PC-9 (cell line): Measurements from ENCODE around the gene NELFA. TPM values are rescaled to one million over a fixed set of nuclear protein-coding genes. Genes with fewer than 3 reads are reported as not detected.

Source experiments
- BruUV-seq: library from RNA; stranded (reverse); fragments of 400-500 nt; replicated peaks from 2 replicates; lab custom pipeline; 2021; lab: Mats Ljungman, UMichigan
- CTCF ChIA-PET: fragments of 300-600 bp; sonication (Branson Sonifier 250); formaldehyde crosslinking; loops from one replicate; lab custom pipeline; 2022; ENCODE audit warnings: antibody characterized with exemption; lab: Charles Lee
- POLR2A ChIA-PET: fragments of 300-600 bp; sonication (Branson Sonifier 250); formaldehyde crosslinking; loops from one replicate; lab custom pipeline; 2022; ENCODE audit warnings: antibody characterized with exemption; ENCODE audit not compliant: unreplicated experiment; lab: Charles Lee
- DNase-seq, 2 experiments: peaks; one replicate each; pipeline versions ENCODE4 v3.0.0 to v3.0.0-alpha.2; 2015 to 2022; ENCODE audit warnings: mixed read lengths in 1 of 2
- H2AFZ ChIP-seq: fragments of 200-600 bp; sonication (generic); 2 replicates; pipeline ENCODE4 v1.8.1; 2017; ENCODE audit warnings: antibody characterized with exemption
- H3F3A ChIP-seq: fragments of 200-600 bp; sonication (generic); 2 replicates; pipeline ENCODE4 v1.8.1; 2017; ENCODE audit warnings: antibody characterized with exemption, mild to moderate bottlenecking, low read depth; ENCODE audit not compliant: insufficient read depth
- H3K27ac ChIP-seq: fragments of 200-600 bp; sonication (generic); 2 replicates; pipeline ENCODE4 v1.6.1; 2016; ENCODE audit warnings: mixed run types
- H3K27me3 ChIP-seq: fragments of 200-600 bp; sonication (generic); 2 replicates; pipeline ENCODE4 v1.6.1; 2016; ENCODE audit warnings: low read depth, mixed run types; ENCODE audit not compliant: insufficient read depth
- H3K36me3 ChIP-seq: fragments of 200-600 bp; sonication (generic); 2 replicates; pipeline ENCODE4 v1.6.1; 2016; ENCODE audit warnings: low read depth, mixed run types
- H3K4me1 ChIP-seq: fragments of 200-600 bp; sonication (generic); replicated peaks from 2 replicates; pipeline ENCODE4 v1.6.1; 2016; ENCODE audit warnings: mixed run types; ENCODE audit not compliant: insufficient read depth
- H3K4me2 ChIP-seq: fragments of 200-600 bp; sonication (generic); 2 replicates; pipeline ENCODE4 v1.6.1; 2017; ENCODE audit warnings: mixed run types
- H3K4me3 ChIP-seq: fragments of 200-600 bp; sonication (generic); 2 replicates; pipeline ENCODE4 v1.6.1; 2016; ENCODE audit warnings: mixed run types
- H3K79me2 ChIP-seq: fragments of 200-600 bp; sonication (generic); 2 replicates; pipeline ENCODE4 v1.6.1; 2017; ENCODE audit warnings: low read depth, mixed run types
- H3K9me2 ChIP-seq: fragments of 200-600 bp; sonication (generic); 2 replicates; pipeline ENCODE4 v1.8.1; 2017; ENCODE audit warnings: mild to moderate bottlenecking; ENCODE audit not compliant: insufficient read depth
- H3K9me3 ChIP-seq: fragments of 200-600 bp; sonication (generic); 2 replicates; pipeline ENCODE4 v1.8.1; 2016; ENCODE audit warnings: low read depth; ENCODE audit not compliant: insufficient read depth
- H4K20me1 ChIP-seq: fragments of 200-600 bp; sonication (generic); 2 replicates; pipeline ENCODE4 v1.8.1; 2017; ENCODE audit not compliant: insufficient read depth
- EZH2 ChIP-seq: fragments of 200-600 bp; sonication (generic); IDR thresholded peaks from 2 replicates; pipeline ENCODE4 v1.8.0; 2017; ENCODE audit warnings: antibody characterized with exemption, low read depth
- intact Hi-C: fragments of 100-400 bp; cut with micrococcal nuclease; formaldehyde crosslinking; loops from one replicate; pipeline ENCODE4 v1.10.0; 2022; ENCODE audit not compliant: unreplicated experiment
- total RNA-seq: library from RNA; stranded (reverse); gene quantifications from 2 replicates; pipeline ENCODE4 v1.2.3, GENCODE V29; 2021
- TF ChIP-seq, protein P1 (sequence below): fragments of 200-600 bp; sonication (generic); conservative IDR thresholded peaks from 2 replicates; pipeline ENCODE4 v1.6.1; 2017; ENCODE audit warnings: mixed run types, antibody characterized with exemption, mild to moderate bottlenecking, moderate library complexity

The NELFA gene
- total RNA-seq, 1 experiment from 2014 or later: 52.4 TPM

DNA sequence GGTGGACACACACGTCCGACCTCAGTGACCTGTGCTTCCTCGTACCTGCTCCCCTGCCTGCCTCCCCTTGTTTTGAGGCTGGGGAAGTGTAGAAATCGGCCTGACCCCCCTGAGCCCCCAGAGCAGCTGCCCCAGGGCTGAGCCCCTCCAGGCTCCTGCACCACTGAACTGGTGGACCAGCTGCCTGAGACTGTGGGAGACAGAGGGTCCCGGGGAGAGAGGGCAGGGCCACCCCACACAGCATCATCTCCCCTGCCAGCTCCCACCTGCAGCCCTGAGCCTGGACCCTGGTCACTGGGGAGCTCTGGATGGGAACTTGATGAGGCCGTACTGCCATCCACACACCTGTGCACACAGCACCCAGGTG is 35.3 kb upstream of the NELFA start:
- H3K4me3 ChIP-seq: no peak overlapping the region
- no TSS peak for BruUV-seq
- H4K20me1 ChIP-seq: peaks cover 3% of the 10 kb centered on the region; the same call in 1 of the 2 replicates
- H3K9me2 ChIP-seq: no peaks in the 10 kb centered on the region
- no peak overlapping the region for H3K27ac ChIP-seq
- no peak for TF ChIP-seq EZH2
- TF ChIP-seq, protein P1, sequence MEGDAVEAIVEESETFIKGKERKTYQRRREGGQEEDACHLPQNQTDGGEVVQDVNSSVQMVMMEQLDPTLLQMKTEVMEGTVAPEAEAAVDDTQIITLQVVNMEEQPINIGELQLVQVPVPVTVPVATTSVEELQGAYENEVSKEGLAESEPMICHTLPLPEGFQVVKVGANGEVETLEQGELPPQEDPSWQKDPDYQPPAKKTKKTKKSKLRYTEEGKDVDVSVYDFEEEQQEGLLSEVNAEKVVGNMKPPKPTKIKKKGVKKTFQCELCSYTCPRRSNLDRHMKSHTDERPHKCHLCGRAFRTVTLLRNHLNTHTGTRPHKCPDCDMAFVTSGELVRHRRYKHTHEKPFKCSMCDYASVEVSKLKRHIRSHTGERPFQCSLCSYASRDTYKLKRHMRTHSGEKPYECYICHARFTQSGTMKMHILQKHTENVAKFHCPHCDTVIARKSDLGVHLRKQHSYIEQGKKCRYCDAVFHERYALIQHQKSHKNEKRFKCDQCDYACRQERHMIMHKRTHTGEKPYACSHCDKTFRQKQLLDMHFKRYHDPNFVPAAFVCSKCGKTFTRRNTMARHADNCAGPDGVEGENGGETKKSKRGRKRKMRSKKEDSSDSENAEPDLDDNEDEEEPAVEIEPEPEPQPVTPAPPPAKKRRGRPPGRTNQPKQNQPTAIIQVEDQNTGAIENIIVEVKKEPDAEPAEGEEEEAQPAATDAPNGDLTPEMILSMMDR: no peak
- peaks cover 25% of the 10 kb centered on the region for H3K4me1 ChIP-seq
- H2AFZ ChIP-seq: no peak overlapping the region
- H3K9me3 ChIP-seq: no peaks in the 10 kb centered on the region
- ChIA-PET CTCF (no interaction called here), POLR2A (no interaction called here)
- H3K36me3 ChIP-seq: no peaks in the 10 kb centered on the region
- no peaks in the 10 kb centered on the region for H3K79me2 ChIP-seq
- H3K4me2 ChIP-seq: no peak overlapping the region
- intact Hi-C loops: loop anchor here (10.0 kb wide), 1 partner anchor 51 kb away; no protein-coding TSS in a partner anchor
- no peak for DNase-seq
- H3F3A ChIP-seq: peaks cover 20% of the 10 kb centered on the region; the same call in 1 of the 2 replicates
- no peaks in the 10 kb centered on the region for H3K27me3 ChIP-seq

DNA sequence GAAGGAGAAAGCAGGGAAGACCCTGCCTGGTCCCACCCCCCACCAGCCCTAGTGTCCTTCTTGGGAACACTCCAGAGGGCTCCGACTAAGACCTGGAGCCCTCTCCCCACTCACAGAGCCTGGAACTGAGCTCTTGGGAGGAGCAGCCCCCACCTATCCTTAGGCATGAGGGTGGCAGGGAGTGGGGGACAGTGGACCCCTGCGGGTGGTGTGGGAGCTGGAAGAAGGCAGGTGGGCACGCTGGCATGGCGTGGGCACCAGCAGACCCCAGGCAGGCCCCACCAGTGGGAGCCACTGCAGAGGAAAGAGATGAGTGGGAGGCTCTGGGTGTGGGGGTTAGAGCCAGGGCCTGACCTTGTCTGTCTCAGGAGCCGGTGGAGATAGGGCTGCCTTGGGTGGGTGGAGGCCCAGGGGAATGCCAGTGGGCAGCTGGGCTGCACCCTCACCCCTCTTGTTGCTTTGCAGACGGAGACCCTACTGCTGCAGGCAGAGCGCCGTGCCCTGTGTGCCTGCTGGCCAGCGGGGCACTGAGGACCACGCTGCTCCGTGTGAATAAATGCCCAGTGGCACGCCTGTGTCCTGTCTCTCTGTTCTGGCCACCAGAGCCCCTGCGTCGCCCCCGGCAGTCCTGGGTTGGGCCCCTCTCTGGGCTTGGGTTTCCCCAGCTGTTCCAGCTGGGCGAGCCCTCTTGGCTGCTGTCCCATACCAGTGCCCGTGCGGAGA is 34.8 kb upstream of the NELFA start:
- intact Hi-C loops: loop anchor here (10.0 kb wide), 1 partner anchor 51 kb away; no protein-coding TSS in a partner anchor
- TSS peak; percentile 24 for BruUV-seq
- POLR2A ChIA-PET: no interaction called here

DNA sequence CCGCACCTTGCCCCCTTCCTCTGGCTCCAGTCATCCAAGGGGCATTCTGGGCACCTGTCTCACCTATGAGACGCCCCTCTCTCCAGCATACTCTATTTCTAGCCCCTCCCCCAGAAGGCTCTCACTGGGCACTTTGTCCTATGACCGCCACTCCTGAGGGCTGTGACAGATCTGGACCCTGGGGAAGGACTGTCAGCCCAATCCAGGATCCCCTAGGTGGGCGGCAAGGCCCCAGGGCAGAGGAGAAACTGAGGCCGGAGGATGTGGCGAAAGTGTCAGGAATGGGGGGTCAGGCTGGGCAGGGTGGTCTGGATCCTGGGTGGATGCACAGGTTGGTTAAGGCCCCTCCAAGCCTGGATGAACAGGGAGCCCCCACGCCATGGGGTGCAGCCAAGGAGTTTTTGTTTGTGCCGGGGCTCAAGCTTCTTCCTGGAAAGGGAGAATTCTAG is 34.2 kb upstream of the NELFA start:
- Histone ChIP-seq H3K4me3 (peak overlapping the region; percentile 90; the same call in 1 of the 2 replicates), H3K9me2 (no peaks in the 10 kb centered on the region), H3F3A (peaks cover 13% of the 10 kb centered on the region; the same call in 1 of the 2 replicates), H3K4me2 (peak overlapping the region; percentile 92), H4K20me1 (peaks cover 3% of the 10 kb centered on the region; the same call in 1 of the 2 replicates), H3K4me1 (peaks cover 13% of the 10 kb centered on the region; the same call in 1 of the 2 replicates), H3K27me3 (no peaks in the 10 kb centered on the region), H3K9me3 (no peaks in the 10 kb centered on the region), H3K79me2 (no peaks in the 10 kb centered on the region), H2AFZ (no peak overlapping the region), H3K36me3 (no peaks in the 10 kb centered on the region), H3K27ac (no peak overlapping the region)
- no peak for DNase-seq
- TF ChIP-seq EZH2: no peak
- TF ChIP-seq, protein P1: no peak
- POLR2A ChIA-PET: no interaction called here
- BruUV-seq: no TSS peak
- CTCF ChIA-PET: no interaction called here
- intact Hi-C loops: loop anchor here (10.0 kb wide), 1 partner anchor 52 kb away; no protein-coding TSS in a partner anchor

More for the DNA sequence above, 34.8 kb upstream of the NELFA start:
- TF ChIP-seq, protein P1: no peak
- no peak for TF ChIP-seq EZH2
- Histone ChIP-seq H2AFZ (no peak overlapping the region), H3K9me3 (no peaks in the 10 kb centered on the region), H3K27ac (no peak overlapping the region), H3K4me1 (peaks cover 19% of the 10 kb centered on the region), H3K4me2 (peak overlapping the region; percentile 92; the same call in 1 of the 2 replicates), H3K9me2 (no peaks in the 10 kb centered on the region), H4K20me1 (peaks cover 3% of the 10 kb centered on the region; the same call in 1 of the 2 replicates), H3K36me3 (no peaks in the 10 kb centered on the region), H3K27me3 (no peaks in the 10 kb centered on the region), H3F3A (peaks cover 15% of the 10 kb centered on the region; the same call in 1 of the 2 replicates), H3K79me2 (no peaks in the 10 kb centered on the region), H3K4me3 (no peak overlapping the region)
- CTCF ChIA-PET: no interaction called here
- DNase-seq: no peak
